ENCODE data around the gene ABCC4.

ABCC4 gene

DNA sequence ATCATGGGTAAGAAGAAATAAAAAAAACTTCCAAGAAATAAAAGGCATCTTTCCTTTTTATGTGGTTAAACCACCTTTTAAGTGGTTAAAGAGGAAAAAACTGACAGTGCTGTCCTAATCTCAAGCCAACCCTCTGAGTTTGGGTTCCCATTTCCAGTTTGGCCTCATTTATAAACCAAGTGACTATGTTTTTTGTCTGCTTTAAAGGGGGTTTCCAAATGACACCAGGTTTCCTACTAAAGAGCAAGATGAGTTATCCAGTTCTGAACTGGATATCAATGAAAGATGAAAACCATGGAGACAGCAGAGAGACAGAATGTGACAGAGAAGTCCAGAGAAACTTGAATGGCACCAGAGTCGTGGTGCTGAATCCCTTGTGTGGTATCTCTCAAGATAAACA, 251.5 kb downstream of the ABCC4 start:
- TF ChIP-seq, protein P1, sequence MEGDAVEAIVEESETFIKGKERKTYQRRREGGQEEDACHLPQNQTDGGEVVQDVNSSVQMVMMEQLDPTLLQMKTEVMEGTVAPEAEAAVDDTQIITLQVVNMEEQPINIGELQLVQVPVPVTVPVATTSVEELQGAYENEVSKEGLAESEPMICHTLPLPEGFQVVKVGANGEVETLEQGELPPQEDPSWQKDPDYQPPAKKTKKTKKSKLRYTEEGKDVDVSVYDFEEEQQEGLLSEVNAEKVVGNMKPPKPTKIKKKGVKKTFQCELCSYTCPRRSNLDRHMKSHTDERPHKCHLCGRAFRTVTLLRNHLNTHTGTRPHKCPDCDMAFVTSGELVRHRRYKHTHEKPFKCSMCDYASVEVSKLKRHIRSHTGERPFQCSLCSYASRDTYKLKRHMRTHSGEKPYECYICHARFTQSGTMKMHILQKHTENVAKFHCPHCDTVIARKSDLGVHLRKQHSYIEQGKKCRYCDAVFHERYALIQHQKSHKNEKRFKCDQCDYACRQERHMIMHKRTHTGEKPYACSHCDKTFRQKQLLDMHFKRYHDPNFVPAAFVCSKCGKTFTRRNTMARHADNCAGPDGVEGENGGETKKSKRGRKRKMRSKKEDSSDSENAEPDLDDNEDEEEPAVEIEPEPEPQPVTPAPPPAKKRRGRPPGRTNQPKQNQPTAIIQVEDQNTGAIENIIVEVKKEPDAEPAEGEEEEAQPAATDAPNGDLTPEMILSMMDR (IDR thresholded peaks at IDR 0.05; ENCODE audit: low read depth, low read length), result no peak
- no peak overlapping the region for H3K4me3 ChIP-seq (ENCODE audit: low read depth, low read length)

DNA sequence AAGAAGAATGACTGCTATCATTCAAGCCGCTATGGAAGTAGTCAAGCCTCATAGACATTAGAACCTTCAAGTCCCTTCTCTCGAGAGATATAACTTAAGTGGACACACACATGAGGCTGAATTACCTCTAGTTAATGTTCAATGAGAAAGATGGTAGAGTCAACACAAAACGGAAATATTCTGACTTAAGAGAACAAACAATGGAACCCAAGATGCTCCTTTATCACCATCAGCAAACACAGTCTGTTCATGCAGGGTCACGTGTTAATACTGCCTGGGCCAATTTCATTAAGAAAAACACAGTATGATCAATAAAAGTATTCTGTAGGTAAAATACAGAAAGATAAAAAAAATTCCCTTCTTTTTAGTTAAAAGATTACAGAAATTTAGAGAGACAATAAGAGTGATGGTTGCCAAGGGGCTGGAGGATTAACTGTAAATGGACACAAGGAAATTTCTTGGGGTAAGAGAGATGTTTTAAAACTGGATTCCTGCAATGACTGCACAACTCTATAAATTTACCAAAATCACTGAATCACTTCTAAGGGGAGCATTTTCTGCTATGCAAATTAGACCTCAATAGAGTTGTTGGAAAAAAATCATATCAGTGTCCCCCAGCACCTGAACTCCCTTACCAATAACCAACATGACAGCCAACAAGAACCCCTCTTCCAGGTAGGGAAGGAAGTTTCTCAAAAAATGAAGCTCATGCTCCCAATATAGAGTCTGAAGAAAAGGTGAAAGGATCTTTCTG, 256.6 kb downstream of the ABCC4 start:
- TF ChIP-seq, protein P1 (IDR thresholded peaks at IDR 0.05; ENCODE audit: low read depth, low read length), result no peak
- no peak overlapping the region for H3K4me3 ChIP-seq (ENCODE audit: low read depth, low read length)

DNA sequence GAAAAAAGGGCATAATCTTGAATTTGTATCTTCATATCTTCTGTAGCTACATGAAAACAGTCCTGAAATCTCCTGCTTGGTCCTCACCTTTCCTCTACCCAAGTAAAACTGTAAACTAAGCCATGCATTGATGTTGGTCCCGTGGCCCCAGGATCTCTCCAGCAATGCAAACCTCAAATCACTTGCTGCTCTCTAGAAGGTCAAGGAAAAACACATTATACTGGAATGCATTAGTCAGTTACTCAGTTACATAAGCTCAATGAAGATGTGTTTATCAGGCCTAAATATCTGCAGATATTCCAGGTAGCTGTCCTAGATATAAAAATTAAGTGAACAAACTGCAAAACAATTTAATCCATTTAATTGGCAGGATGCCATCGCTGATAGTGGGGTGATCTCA, 261.8 kb downstream of the ABCC4 start:
- TF ChIP-seq, protein P1 (IDR thresholded peaks at IDR 0.05; ENCODE audit: low read depth, low read length), result no peak
- H3K4me3 ChIP-seq (ENCODE audit: low read depth, low read length), result no peak overlapping the region

DNA sequence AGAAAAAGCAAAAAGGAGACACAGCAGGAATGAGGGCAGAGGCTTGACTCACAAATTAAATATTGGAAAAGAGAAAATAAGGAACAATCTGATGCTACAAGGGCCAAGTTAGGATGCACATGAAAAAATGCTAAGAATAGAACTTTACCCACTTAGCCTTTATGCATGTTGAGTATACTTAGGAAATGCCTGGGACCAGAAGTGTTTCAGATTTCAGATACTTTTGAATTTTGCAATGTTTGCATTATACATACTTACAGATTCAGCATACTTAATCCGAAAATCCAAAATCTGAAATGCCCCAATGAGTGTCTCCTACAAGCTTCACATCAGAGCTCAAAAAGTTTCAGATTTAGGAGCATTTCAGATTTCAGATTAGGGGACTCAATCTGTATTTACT, 262.3 kb downstream of the ABCC4 start:
- H3K4me3 ChIP-seq (ENCODE audit: low read depth, low read length), result no peak overlapping the region
- TF ChIP-seq, protein P1 (IDR thresholded peaks at IDR 0.05; ENCODE audit: low read depth, low read length), result no peak

DNA sequence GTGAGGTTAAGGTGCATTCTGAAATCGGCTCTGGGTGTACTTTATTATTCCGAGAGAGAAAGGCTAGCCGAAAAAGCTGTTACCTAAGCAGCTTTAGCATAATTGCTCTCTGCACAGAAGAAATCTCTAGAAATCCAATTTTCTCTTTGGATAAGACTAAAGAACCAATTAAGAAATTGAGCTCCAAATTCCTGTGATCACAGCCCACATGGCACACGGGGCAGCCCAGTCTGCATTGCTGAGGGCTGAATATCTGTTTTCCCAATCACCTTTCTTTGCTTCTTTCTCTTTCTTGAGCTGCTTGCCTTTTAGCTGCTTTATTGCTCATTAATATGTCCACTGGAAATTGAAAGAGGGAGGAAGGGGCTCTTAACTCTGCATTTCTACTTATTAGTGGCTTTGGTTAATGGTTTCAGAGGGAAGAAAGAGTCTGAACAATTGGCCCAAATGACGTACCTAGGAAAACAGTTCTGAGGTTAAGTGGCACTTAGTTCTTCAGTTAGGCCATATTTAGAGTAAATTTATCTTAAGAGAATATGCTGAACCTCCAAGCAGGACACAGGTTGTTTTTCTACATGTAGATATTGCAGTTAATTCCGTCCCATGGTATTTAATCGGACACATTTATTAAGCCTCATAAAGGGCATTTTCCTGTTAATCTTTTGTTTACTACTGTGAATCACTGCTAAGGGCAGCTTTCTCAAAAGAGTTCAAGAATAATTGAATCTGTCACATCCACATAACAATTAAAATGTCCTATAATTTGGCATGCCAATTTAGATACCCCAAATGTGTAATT, 265.7 kb downstream of the ABCC4 start:
- TF ChIP-seq, protein P1 (IDR thresholded peaks at IDR 0.05; ENCODE audit: low read depth, low read length), result no peak
- H3K4me3 ChIP-seq (ENCODE audit: low read depth, low read length), result no peak overlapping the region

DNA sequence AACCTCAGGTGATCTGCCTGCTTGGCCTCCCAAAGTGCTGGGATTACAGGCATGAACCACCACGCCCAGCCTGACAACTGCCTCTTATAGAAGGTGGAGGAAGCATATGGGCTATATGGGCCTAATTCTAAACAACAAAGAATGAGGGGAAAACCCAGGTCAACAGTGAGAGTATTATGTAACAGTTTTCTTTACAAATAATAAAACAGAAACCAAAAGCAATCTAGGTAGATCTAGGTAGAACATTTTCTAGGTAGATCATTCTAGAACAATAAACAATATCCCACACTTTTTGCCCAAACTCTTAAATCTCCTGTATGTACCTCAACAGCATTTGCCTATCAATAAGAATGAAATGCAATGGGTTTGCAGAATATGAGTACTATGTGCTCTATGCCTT, 267.4 kb downstream of the ABCC4 start:
- TF ChIP-seq, protein P1 (IDR thresholded peaks at IDR 0.05; ENCODE audit: low read depth, low read length), result no peak
- no peak overlapping the region for H3K4me3 ChIP-seq (ENCODE audit: low read depth, low read length)

DNA sequence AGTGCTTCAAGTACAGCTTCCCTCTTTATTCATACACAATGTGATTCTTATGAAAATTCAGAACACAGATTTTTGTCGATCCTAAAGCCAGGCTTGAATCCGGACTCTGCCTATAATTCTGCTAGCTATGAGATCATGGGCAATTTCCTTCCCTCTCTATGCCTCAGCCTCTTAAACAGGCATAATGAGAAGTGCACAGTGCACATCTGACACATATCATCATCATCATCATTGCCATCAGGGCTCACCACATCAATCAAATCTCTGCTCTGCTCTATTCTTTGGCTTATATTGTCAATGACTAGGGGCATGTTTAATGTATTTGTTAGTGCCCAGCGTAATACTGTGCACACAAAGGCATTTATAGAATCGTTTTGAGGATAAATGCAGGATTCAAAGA, 269.1 kb downstream of the ABCC4 start:
- TF ChIP-seq, protein P1 (IDR thresholded peaks at IDR 0.05; ENCODE audit: low read depth, low read length), result no peak
- no peak overlapping the region for H3K4me3 ChIP-seq (ENCODE audit: low read depth, low read length)
